GM19467 (cell line): ENCODE measurements around the gene LRRTM4.

Experiments
- ATAC-seq: cut with Tn5 transposase; IDR thresholded peaks from one replicate; pipeline ENCODE4 v1.9.1; 2021; ENCODE audit warnings: mild to moderate bottlenecking, moderate library complexity; ENCODE audit not compliant: unreplicated experiment

Gene LRRTM4

DNA sequence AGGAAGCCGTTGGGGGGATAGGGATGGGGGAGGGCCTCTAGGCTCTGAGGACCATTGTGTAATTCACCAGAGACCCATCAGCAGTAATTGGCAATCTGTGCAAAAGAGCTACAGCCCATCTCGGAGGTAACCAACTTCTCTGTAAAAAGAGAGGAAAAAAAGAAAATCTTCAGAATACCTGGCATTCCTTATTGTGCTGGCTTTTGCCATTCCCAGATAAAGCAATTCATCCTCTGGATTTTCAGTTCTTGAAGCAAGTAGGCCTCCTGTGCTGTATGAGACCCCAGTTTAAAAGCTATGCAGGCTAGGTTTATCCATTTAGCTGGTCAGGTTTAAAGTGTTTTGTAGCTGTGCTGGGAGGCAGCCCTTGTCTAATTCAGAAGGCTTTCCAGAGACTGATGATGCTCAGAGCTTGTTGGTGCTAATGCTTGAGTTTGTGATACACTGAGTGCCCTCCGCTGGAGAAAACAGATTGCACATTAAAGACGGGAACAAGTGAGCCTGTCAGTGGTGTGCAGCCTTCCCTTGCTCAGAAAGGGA, at the start of gene LRRTM4:
Gene LRRTM4, minus strand, starts transcription at position 446 of the 540 bp plus-strand sequence.
- no peak for ATAC-seq

- no peak for ATAC-seq
Measured at GRCh38 chr2:77571545-77571944, 49.4 kb upstream of the LRRTM4 start.

GRCh38 chr2:77567723-77568122, 45.5 kb upstream of the LRRTM4 start:
- no peak for ATAC-seq

DNA sequence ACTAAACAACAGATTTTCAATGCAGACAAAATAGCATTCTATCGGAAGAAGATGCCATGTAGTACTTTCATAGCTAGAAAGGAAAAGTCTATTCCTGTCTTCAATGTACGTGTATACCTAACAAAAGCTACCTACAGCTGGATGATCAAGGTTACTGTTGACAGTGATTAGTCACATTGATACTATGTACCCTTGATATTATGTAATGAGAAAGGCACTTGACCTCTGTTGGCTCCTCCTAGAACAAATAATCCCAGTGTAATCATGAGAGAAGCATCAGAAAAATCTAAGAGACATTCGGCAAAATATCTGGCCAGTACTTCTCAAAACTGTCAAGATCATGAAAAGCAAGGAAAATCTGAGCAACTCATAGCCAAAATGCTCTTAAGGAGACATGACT, 44.4 kb upstream of the LRRTM4 start:
- ATAC-seq = no peak

DNA sequence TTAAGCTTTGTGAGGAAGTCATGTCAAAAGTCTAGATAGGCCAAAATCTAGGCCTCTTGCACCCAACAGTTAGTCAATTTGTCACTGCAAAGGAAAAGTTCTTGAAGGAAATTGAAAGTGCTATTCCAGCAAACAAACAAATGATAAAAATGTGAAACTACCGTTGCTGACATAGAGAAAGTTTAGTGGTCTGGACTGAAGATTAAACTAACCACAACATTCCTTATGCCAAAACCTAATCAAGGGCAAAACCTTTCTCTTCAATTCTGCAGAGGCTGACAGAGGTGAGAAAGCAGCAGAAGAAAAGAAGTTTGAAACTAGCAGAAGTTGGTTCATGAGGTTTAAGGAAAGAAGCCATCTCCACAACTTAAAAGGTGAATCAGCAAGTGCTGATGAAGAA, 44.0 kb upstream of the LRRTM4 start:
- no peak for ATAC-seq

DNA sequence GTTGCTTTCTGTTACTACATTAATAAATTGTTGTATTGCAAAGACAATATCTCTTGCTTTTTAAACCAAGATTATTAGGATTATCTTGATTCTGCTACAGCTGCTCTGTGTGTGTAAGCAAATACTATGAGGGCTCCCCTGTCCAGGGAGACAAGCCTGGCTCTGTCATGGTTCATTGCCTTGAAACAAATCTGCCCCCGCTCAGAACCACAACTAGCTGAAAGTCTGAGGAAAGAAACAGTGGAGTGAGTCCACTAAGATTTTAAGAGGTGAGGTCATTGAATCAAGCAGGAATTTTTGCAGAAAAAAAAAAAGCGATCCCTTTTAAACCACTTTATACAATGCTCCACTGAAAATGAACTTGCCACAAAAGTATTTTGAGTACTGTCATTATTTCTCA, 30.8 kb upstream of the LRRTM4 start:
- ATAC-seq = no peak

GRCh38 chr2:77538031-77538430, 15.9 kb upstream of the LRRTM4 start:
- no peak for ATAC-seq

- no peak for ATAC-seq
Measured at GRCh38 chr2:77522888-77523287, 712 bp upstream of the LRRTM4 start.

DNA sequence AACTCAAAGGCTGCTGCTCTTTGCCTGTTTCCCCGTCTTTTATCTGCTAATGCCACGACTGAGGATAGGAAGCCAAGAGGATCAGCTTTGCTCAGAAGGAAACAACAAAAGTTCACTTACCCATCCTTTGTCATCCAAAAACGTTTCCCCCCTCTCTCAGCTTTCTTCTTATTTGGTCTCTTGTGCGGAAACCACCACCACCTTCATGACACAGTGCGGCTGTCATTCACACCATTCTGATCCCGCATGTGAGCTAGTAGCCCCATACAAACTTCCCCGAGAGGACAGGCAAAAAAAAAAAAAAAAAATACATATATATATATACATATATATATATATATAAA, 656 bp downstream of the LRRTM4 start:
- ATAC-seq = no peak

DNA sequence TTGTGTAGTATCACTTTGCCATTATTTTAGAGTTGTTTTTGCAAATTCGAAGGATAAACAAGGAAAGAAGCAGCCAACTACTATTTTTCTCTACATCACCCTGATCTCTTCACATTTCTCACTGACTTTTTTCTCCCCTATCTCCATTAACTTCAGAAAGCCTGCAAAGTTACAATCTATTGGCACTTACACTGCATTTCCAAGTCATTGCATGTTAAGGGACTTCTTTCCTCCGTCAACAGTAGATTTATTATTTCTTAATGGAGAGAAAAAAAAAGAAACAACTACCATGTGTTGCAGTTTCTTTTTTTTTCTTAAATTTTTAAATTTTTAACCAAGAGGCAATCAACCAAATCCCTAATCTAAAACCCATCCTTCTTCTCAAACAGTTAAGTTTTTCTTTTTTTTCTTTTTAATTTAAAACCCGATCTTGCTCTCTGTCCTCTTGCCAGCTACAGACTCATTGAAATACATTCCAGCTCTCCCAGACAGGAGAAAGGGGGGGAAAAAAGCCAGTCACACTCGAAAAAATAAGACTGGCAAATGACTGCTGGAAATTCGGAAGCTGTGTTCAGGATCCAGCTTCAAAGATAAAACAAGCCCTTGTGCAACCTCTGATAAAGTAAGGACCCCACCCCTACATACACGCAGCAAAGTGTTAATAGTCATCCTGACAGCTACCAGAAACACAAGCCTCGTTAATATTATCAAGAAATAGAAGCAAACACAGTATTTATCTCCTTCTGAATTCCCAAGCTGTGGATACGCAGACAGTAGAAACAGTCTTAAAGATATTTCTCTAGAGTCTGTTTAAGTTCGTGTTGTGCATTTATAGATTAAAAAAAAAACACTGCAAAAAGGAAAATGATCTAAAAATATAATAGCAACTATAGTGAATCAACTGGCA, 1.3 kb downstream of the LRRTM4 start:
- no peak for ATAC-seq

- ATAC-seq = no peak
Measured at GRCh38 chr2:77519888-77520506, 2.2 kb downstream of the LRRTM4 start.

- ATAC-seq = no peak
Measured at GRCh38 chr2:77519164-77519887, 2.9 kb downstream of the LRRTM4 start.

DNA sequence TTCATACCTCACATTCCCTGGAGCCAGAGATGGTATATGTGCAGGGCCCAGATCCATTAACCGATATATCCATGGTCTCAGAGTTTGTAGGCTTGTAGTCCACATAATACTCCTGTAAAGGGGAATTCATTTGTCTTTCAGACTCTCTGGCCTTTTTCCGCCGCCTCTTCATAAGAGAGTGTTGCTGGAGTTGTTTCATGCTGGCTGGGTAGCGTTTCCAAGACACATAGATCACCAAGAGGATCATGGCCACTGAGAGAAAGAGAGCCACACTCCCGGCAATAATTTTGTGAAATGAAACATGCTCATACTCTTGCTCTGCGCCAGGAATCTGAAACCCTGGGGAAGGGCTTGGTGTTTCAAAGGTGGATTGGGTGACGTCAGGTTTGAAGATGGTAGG, 3.9 kb downstream of the LRRTM4 start:
- ATAC-seq = no peak

DNA sequence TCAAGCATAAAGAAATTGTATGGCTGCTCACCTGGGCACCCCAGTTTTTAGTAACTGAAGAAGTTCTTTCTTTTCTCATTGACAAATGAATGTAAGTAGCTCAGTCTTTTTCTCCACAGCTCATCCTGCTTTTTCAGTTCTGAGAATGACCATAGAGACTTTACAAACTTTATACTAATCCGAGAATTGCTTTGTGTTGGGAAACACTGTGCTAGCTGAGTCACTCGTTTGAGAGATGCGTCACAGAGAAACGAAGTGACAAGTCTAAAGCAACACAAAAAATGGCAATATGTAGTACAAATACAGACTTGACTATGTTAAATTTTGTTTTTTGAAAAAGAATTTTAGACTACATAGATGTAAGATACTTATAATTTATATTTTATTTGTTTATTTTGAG, 9.0 kb downstream of the LRRTM4 start:
- no peak for ATAC-seq

GRCh38 chr2:77512507-77512906, 9.7 kb downstream of the LRRTM4 start:
- no peak for ATAC-seq

DNA sequence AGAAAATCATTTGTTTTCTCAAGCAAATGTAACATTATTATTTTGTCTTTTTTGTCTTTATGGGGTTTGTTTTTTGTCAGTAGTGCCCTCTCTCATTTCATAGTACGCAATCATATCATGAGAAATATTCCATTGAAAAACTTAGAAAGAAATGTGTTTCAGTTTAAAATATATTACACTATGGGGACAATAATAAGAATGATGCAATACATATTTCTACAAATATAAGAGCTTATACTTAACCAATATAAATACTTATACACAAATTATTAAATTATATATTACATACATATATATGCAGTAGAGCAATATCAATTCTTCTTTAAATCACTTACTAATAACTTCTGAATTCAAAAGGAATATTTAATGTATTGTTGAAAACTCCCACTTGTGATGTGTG, 13.7 kb downstream of the LRRTM4 start:
- no peak for ATAC-seq

- ATAC-seq = no peak
Measured at GRCh38 chr2:77507657-77508056, 14.5 kb downstream of the LRRTM4 start.

GRCh38 chr2:77488141-77488540, 34.0 kb downstream of the LRRTM4 start:
- ATAC-seq = no peak

DNA sequence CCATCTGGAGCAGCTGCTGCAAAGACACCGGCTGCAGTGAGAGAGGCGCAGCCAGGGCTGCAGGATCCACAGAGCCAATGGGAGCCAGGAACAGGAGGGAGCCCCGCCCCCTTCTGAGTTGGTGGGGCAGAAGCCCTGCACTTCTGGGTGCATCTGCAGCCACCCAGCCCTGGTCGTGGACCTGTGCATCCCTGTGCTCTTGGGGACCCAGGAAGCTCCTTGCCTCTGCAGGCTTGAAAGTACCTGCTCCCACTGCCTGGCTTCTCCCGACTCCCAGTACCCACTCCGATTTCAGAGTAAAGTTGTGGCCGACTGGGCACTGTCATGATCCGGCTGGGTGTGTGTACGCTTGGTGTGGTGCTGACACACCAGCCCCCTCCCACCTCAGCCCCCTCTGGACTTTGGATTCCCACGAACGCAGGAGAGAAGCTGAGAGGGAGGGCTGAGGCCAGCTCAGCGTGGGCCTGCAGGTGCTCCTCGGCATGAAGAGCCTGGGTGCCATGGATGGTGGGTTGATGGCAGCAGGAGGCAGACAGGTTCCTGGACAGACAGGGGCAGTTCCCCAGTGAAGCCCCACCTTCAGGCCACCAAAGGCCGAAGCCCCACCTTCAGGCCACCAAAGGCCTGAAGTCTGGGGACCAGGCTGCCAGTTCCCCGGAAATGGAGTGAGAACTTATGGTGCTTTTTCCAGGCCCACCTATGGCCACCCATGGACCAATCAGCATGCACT, 34.9 kb downstream of the LRRTM4 start:
- no peak for ATAC-seq

- no peak for ATAC-seq
Measured at GRCh38 chr2:77484026-77484425, 38.1 kb downstream of the LRRTM4 start.

DNA sequence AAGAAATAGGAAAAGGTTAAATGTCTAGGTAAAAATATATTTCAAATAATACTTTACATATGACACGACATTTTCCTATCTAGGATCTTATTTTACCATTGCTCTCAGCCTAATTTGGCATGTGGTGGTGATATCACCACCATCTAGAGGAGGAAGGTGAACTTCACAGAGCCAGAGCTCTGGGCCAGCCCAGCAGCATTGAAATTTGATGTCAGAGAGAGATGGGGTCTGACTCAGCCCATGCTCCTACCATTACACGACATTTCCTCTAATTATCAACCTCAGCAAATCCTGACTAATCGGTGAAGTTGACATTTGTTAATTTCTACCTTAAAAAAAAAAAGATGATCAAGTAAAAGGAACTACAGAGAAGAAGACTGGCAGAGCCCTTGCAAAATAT, 42.3 kb downstream of the LRRTM4 start:
- ATAC-seq = no peak
